SK-N-SH (cell line): Measurements from ENCODE around the gene AWAT1. TPM values are rescaled to one million over a fixed set of nuclear protein-coding genes. Genes with fewer than 3 reads are reported as not detected.

Experiments used
- CTCF ChIA-PET: fragments of 300-600, 350-600 bp; formaldehyde crosslinking; extraction: SDS; loops from one replicate; lab custom pipeline; 2021; lab: Yijun Ruan, JAX
- POLR2A ChIA-PET: fragments of 350-600 bp; sonication (Branson Sonifier 250); formaldehyde crosslinking; extraction: SDS; loops from one replicate; lab custom pipeline; 2020; ENCODE audit warnings: antibody characterized with exemption, inconsistent platforms; lab: Yijun Ruan, JAX
- DNase-seq: peaks from one replicate; pipeline ENCODE4 v3.0.0; 2012
- H2AFZ ChIP-seq: fragments of 200-600 bp; sonication (generic); 2 replicates; pipeline ENCODE4 v1.8.1; 2016; ENCODE audit warnings: antibody characterized with exemption, mild to moderate bottlenecking, low read depth
- H3F3A ChIP-seq: fragments of 200-600 bp; sonication (generic); replicated peaks from 2 replicates; pipeline ENCODE3; 2016; ENCODE audit warnings: antibody characterized with exemption, mild to moderate bottlenecking; ENCODE audit not compliant: insufficient read depth
- H3K27ac ChIP-seq, 2 experiments: fragments of 200-500 bp in 1 of 2; fragments of 200-600 bp in 1 of 2; sonication (Bioruptor generic) in 1 of 2; sonication (generic), shearing (Covaris generic) in 1 of 2; 2 replicates each; pipeline versions ENCODE4 v1.5.1 to v1.6.1; 2014 to 2016; ENCODE audit warnings: low read depth in 2 of 2, inconsistent platforms in 1 of 2, low read length in 1 of 2, mild to moderate bottlenecking in 1 of 2, mixed read lengths in 1 of 2
- H3K27me3 ChIP-seq: fragments of 200-600 bp; sonication (generic), shearing (Covaris generic); 2 replicates; pipeline ENCODE4 v1.6.1; 2016; ENCODE audit warnings: mixed run types; ENCODE audit not compliant: insufficient read depth
- H3K36me3 ChIP-seq, 2 experiments: fragments of 200-500 bp in 1 of 2; fragments of 200-600 bp in 1 of 2; sonication (Bioruptor generic) in 1 of 2; sonication (generic) in 1 of 2; replicated peaks in 1 of 2; 2 replicates each; pipeline versions ENCODE3 to v1.5.1; 2014 to 2016; ENCODE audit warnings: low read length in 1 of 2, mild to moderate bottlenecking in 1 of 2; ENCODE audit not compliant: insufficient read depth in 2 of 2, control insufficient read depth in 1 of 2
- H3K4me1 ChIP-seq, 2 experiments: fragments of 200-500 bp in 1 of 2; fragments of 200-600 bp in 1 of 2; sonication (Bioruptor generic) in 1 of 2; sonication (generic), shearing (Covaris generic) in 1 of 2; 2 replicates each; pipeline versions ENCODE4 v1.5.1 to v1.6.1; 2014 to 2016; ENCODE audit warnings: low read depth in 1 of 2, low read length in 1 of 2, mixed run types in 1 of 2; ENCODE audit not compliant: insufficient read depth in 2 of 2, control insufficient read depth in 1 of 2
- H3K4me2 ChIP-seq: fragments of 200-600 bp; sonication (generic), shearing (Covaris generic); 2 replicates; pipeline ENCODE4 v1.6.1; 2017; ENCODE audit warnings: mixed run types
- H3K4me3 ChIP-seq, 2 experiments: fragments of 200-500 bp in 1 of 2; fragments of 200-600 bp in 1 of 2; sonication (Bioruptor generic) in 1 of 2; sonication (generic), shearing (Covaris generic) in 1 of 2; 2 replicates each; pipeline versions ENCODE4 v1.5.1 to v1.8.1; 2014 to 2016; ENCODE audit warnings: low read depth in 2 of 2, inconsistent platforms in 1 of 2, low read length in 1 of 2, mild to moderate bottlenecking in 1 of 2, mixed read lengths in 1 of 2, moderate library complexity in 1 of 2
- H3K79me2 ChIP-seq: fragments of 200-600 bp; sonication (generic); 2 replicates; pipeline ENCODE4 v1.8.1; 2017; ENCODE audit warnings: mild to moderate bottlenecking; ENCODE audit not compliant: insufficient read depth
- H3K9ac ChIP-seq: fragments of 200-600 bp; sonication (generic); 2 replicates; pipeline ENCODE4 v1.6.1; 2017; ENCODE audit warnings: mixed run types
- H3K9me2 ChIP-seq: fragments of 200-600 bp; sonication (generic); 2 replicates; pipeline ENCODE4 v1.6.1; 2017; ENCODE audit warnings: mixed run types
- H3K9me3 ChIP-seq: fragments of 200-600 bp; sonication (generic); 2 replicates; pipeline ENCODE4 v1.6.1; 2017; ENCODE audit warnings: mixed run types, mild to moderate bottlenecking, moderate library complexity
- H4K20me1 ChIP-seq: fragments of 200-600 bp; sonication (generic); 2 replicates; pipeline ENCODE4 v1.6.1; 2017; ENCODE audit warnings: mild to moderate bottlenecking, mixed run types; ENCODE audit not compliant: insufficient read depth
- CHD2 ChIP-seq: fragments of 150-350 bp; IDR thresholded peaks from 2 replicates; pipeline ENCODE4 v1.6.1; 2018; ENCODE audit warnings: low read length; ENCODE audit not compliant: partially characterized antibody
- EZH2phosphoT487 ChIP-seq: fragments of 200-600 bp; sonication (generic); IDR thresholded peaks from 2 replicates; pipeline ENCODE4 v1.6.1; 2017; ENCODE audit warnings: low read depth, mixed run types, mild to moderate bottlenecking, antibody characterized with exemption, moderate library complexity, borderline replicate concordance
- GATA2 ChIP-seq: sonication (generic); formaldehyde crosslinking; IDR thresholded peaks from 2 replicates; pipeline ENCODE4 v1.5.0; 2020; ENCODE audit warnings: mild to moderate bottlenecking, missing genetic modification reagents
- NFIC ChIP-seq: IDR thresholded peaks from 2 replicates; pipeline ENCODE4 v1.4.0; 2012; ENCODE audit warnings: borderline replicate concordance
- TAF1 ChIP-seq: IDR thresholded peaks from 2 replicates; pipeline ENCODE4 v1.6.1; 2012; ENCODE audit warnings: low read depth, mild to moderate bottlenecking, low read length, moderate library complexity, borderline replicate concordance
- YY1 ChIP-seq: IDR thresholded peaks from 2 replicates; pipeline ENCODE4 v1.4.0; 2012; ENCODE audit warnings: low read depth, mild to moderate bottlenecking
- WGBS: methylation state at CpG from one replicate; pipeline ENCODE4 v1.1.6; 2017; ENCODE audit warnings: low lambda C conversion rate; 5-methylcytosine and 5-hydroxymethylcytosine counted together
- polyA plus RNA-seq, 3 experiments: library from polyadenylated mRNA; depleted of rRNA; stranded (reverse); fragments of >200 nt; gene quantifications; 2 replicates each; pipeline ENCODE4 v1.2.3, GENCODE V29; 2012
- small RNA-seq, 7 experiments: library from RNA; depleted of rRNA; stranded (forward); fragments of <200 nt; gene quantifications; one replicate each; pipeline ENCODE3, GENCODE V24; 2012

The AWAT1 gene
- polyA plus RNA-seq, 1 of the 3 experiments (the other 2 are of a cell fraction) = not detected

GRCh38 chrX:70289168-70289792, 54.8 kb downstream of the AWAT1 start:
- TF ChIP-seq TAF1 (no peak), EZH2phosphoT487 (no peak), YY1 (no peak), NFIC (no peak), GATA2 (no peak), CHD2 (no peak)
- H2AFZ ChIP-seq = peak overlapping the region; percentile 75
- H3K9me3 ChIP-seq = no peaks in the 10 kb centered on the region
- H3K4me3 ChIP-seq = peak overlapping the region; percentile 85 to 87
- no peaks in the 10 kb centered on the region for H4K20me1 ChIP-seq
- H3K79me2 ChIP-seq = peaks cover 55% of the 10 kb centered on the region
- ChIA-PET CTCF (interaction anchor here (1.6 to 1.7 kb wide), 2 partner anchors 143 to 156 kb away, joined by 3 to 5 read pairs; partner anchors contain the start of gene IGBP1), POLR2A (no interaction called here)
- peaks cover 0 to 4% of the 10 kb centered on the region in 2 experiments; a peak in 2 of 4 replicates for H3K4me1 ChIP-seq
- no peaks in the 10 kb centered on the region for H3F3A ChIP-seq
- H3K9ac ChIP-seq = peak overlapping the region; percentile 70
- H3K9me2 ChIP-seq = no peaks in the 10 kb centered on the region
- no peaks in the 10 kb centered on the region for H3K27me3 ChIP-seq
- peak overlapping the region; percentile 80 for H3K4me2 ChIP-seq
- DNase-seq = no peak
- 2% methylated on average over 11 of the region's 11 CpGs for WGBS
- H3K36me3 ChIP-seq = peaks cover 18 to 25% of the 10 kb centered on the region in 2 experiments
- H3K27ac ChIP-seq = peak overlapping the region; percentile 55 to 69; a peak in 2 of 4 replicates

Small RNA genes lying within 50 kb of the gene (small RNA-seq; reads per million reads assigned to genes)
- 0 to 3.4 (median 0) reads per million in 7 experiments for gene RNA5SP507

Other genes starting within 250 kb of the AWAT1 start
- gene AWAT2, start 184.7 kb upstream of the AWAT1 start, polyA plus RNA-seq (2012; rRNA removed) = 0.13 and 0.15 TPM in 2 replicates
- gene OTUD6A, start 172.2 kb upstream of the AWAT1 start, polyA plus RNA-seq (2012; rRNA removed) = not detected in 2 replicates
- 49.4 and 59.9 TPM in 2 replicates for gene IGBP1, start 101.2 kb upstream of the AWAT1 start, polyA plus RNA-seq (2012; rRNA removed)
- 0.05 TPM in 1 of 2 replicates, not detected in the other for gene DGAT2L6, start 57.2 kb upstream of the AWAT1 start, polyA plus RNA-seq (2012; rRNA removed)
- gene P2RY4, start 25.5 kb downstream of the AWAT1 start, polyA plus RNA-seq (2012; rRNA removed) = 0.05 and 0.06 TPM in 2 replicates
- gene ARR3, start 33.7 kb downstream of the AWAT1 start, polyA plus RNA-seq (2012; rRNA removed) = not detected in 2 replicates
- gene RAB41, start 47.5 kb downstream of the AWAT1 start, polyA plus RNA-seq (2012; rRNA removed) = not detected in 2 replicates
- 169 and 190 TPM in 2 replicates for gene PDZD11, start 55.3 kb downstream of the AWAT1 start, polyA plus RNA-seq (2012; rRNA removed)
- gene KIF4A, start 55.4 kb downstream of the AWAT1 start, polyA plus RNA-seq (2012; rRNA removed) = 11.0 and 11.5 TPM in 2 replicates
- 0.06 and 0.08 TPM in 2 replicates for gene GDPD2, start 188.7 kb downstream of the AWAT1 start, polyA plus RNA-seq (2012; rRNA removed)
- 11.7 TPM in 2 replicates for gene DLG3, start 210.2 kb downstream of the AWAT1 start, polyA plus RNA-seq (2012; rRNA removed)